Stomach (tissue), 9 donors: ENCODE results near the gene FSIP1. TPM values are rescaled to one million over a fixed set of nuclear protein-coding genes. Genes with fewer than 3 reads are reported as not detected.

Experiments
- DNase-seq, 2 donors: peaks; one replicate each; pipeline versions ENCODE4 v3.0.0 to v3.0.0-alpha.2; 2013 to 2019
- H3K27ac ChIP-seq, 5 donors: fragments of 200-600 bp in 4 of 5; sonication (generic) in 4 of 5; one replicate each; pipeline ENCODE4 v1.5.1; 2013 to 2019; ENCODE audit warnings: mild to moderate bottlenecking in 1 of 5, moderate library complexity in 1 of 5
- H3K27me3 ChIP-seq, 3 donors: fragments of 200-600 bp; sonication (generic); one replicate each; pipeline ENCODE4 v1.5.1; 2017 to 2019; ENCODE audit warnings: mixed run types in 1 of 3
- H3K36me3 ChIP-seq, 4 donors: fragments of 200-600 bp; sonication (generic); 1 replicate in 3 of 4; 2 replicates in 1 of 4; pipeline ENCODE4 v1.5.1; 2016 to 2019
- H3K4me1 ChIP-seq, 4 donors: fragments of 200-600 bp; sonication (generic); one replicate each; pipeline ENCODE4 v1.5.1; 2016 to 2019
- H3K4me3 ChIP-seq, 4 donors: fragments of 200-600 bp; sonication (generic) in 3 of 4; one replicate each; pipeline ENCODE4 v1.5.1; 2016 to 2019; ENCODE audit warnings: mild to moderate bottlenecking in 1 of 4
- H3K9me3 ChIP-seq, 4 donors: fragments of 200-600 bp; sonication (generic); one replicate each; pipeline ENCODE4 v1.5.1; 2016 to 2019
- EP300 ChIP-seq: sonication (generic); formaldehyde crosslinking; IDR thresholded peaks from one replicate; pipeline ENCODE4 v1.6.1; 2017; ENCODE audit warnings: antibody characterized with exemption
- POLR2A ChIP-seq, 4 donors: fragments of 450-650 bp; IDR thresholded peaks; one replicate each; pipeline ENCODE4 v1.6.1; 2016; ENCODE audit warnings: antibody characterized with exemption in 4 of 4, control low read depth in 2 of 4, mild to moderate bottlenecking in 1 of 4, moderate library complexity in 1 of 4
- POLR2AphosphoS5 ChIP-seq, 3 donors: sonication (generic); formaldehyde crosslinking; IDR thresholded peaks; one replicate each; pipeline ENCODE4 v1.6.1; 2016; ENCODE audit warnings: antibody characterized with exemption in 3 of 3
- WGBS, 5 donors: extraction: QIAGEN DNeasy Blood & Tissue Kit in 3 of 5; methylation state at CpG; one replicate each; pipeline versions ENCODE4 v1.1.5 to v1.1.7; 2013 to 2018; 5-methylcytosine and 5-hydroxymethylcytosine counted together
- intact Hi-C: fragments of 100-400 bp; cut with DNase I; formaldehyde crosslinking; loops from one replicate; pipeline ENCODE4 v1.15.1; 2023; ENCODE audit warnings: low total_unique reads
- polyA plus RNA-seq, 3 donors: library from polyadenylated mRNA; stranded (reverse); fragments of 200-250 nt; gene quantifications; one replicate each; pipeline ENCODE4 v1.2.3, GENCODE V29; 2013
- total RNA-seq, 5 donors: library from RNA; depleted of rRNA; stranded (reverse); fragments of >200 nt; gene quantifications; one replicate each; pipeline versions ENCODE4 v1.1.0 to v1.2.3, GENCODE V29; 2014 to 2016
- TF ChIP-seq, protein P1 (sequence below), 7 experiments: fragments of 450-650 bp in 4 of 7; fragments of 200-600 bp in 3 of 7; sonication (generic) in 3 of 7; IDR thresholded peaks; one replicate each; pipeline ENCODE4 v1.5.1; 2016 to 2019; ENCODE audit warnings: antibody characterized with exemption in 7 of 7, control low read depth in 2 of 7, mild to moderate bottlenecking in 1 of 7
- donor health status: healthy with polysubstance abuse.
- donor health status: Bipolar disorder and iron deficiency.
- donor health status: healthy.

FSIP1 gene
- total and polyA plus RNA-seq, 8 donors = 0.08 to 141 (median 0.66) TPM

DNA sequence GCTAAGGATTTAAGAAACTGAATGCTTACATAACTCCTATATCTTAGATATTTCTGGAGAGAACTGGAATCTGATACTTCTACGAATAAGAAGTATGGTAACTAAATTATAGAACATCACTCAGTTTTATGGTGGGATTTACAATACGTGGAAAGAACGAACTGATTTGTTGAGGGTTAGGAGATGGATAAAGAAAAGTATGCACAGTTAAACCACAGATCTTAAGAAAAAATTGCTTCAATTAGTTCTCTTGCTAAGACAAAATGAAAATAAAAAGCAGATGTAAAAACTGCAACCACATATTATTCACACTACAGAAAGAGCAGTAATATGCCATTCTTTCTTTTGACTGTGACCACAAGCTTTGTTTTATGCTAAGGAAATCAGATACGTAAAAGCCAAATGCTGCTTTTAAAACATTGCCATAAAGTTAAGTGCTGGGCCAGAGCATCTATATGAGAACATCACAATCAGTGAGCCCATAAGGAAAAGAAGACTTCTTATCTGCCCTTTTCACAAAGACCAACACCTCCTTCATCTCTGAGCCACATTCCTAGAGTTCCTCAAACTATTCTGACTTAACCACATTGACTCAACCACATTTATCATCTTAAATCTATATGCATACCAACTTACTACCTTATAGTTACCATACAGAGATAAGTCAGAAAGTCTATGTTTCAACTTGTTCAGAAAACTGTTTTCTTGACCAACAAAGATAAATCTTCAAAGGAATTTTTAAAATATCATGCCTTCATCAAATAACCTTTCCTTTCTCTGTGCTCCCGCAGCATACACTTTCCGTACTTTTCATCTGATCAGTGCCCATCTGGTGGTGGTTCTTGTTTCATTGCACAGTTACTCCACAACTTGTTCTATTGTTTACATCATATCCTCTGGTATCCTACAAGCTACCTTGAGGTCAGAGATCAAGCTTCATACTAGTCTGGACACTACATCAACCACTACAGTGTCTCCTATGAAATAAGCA, 61.7 kb downstream of the FSIP1 start:
- no peaks in the 10 kb centered on the region for H3K4me1 ChIP-seq
- H3K4me3 ChIP-seq = no peak overlapping the region
- H3K27me3 ChIP-seq = no peaks in the 10 kb centered on the region
- TF ChIP-seq POLR2AphosphoS5 (IDR thresholded peaks at IDR 0.05) (no peak), POLR2A (IDR thresholded peaks at IDR 0.05) (no peak), EP300 (no peak)
- TF ChIP-seq, protein P1, sequence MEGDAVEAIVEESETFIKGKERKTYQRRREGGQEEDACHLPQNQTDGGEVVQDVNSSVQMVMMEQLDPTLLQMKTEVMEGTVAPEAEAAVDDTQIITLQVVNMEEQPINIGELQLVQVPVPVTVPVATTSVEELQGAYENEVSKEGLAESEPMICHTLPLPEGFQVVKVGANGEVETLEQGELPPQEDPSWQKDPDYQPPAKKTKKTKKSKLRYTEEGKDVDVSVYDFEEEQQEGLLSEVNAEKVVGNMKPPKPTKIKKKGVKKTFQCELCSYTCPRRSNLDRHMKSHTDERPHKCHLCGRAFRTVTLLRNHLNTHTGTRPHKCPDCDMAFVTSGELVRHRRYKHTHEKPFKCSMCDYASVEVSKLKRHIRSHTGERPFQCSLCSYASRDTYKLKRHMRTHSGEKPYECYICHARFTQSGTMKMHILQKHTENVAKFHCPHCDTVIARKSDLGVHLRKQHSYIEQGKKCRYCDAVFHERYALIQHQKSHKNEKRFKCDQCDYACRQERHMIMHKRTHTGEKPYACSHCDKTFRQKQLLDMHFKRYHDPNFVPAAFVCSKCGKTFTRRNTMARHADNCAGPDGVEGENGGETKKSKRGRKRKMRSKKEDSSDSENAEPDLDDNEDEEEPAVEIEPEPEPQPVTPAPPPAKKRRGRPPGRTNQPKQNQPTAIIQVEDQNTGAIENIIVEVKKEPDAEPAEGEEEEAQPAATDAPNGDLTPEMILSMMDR (IDR thresholded peaks at IDR 0.05) = no peak
- DNase-seq = no peak
- intact Hi-C loops = no loop called here
- H3K9me3 ChIP-seq = no peaks in the 10 kb centered on the region
- H3K27ac ChIP-seq = no peak overlapping the region
- 73 to 79% (median 77%) methylated on average over 6 of the region's 6 CpGs for WGBS, 5 donors
- H3K36me3 ChIP-seq = no peaks in the 10 kb centered on the region

DNA sequence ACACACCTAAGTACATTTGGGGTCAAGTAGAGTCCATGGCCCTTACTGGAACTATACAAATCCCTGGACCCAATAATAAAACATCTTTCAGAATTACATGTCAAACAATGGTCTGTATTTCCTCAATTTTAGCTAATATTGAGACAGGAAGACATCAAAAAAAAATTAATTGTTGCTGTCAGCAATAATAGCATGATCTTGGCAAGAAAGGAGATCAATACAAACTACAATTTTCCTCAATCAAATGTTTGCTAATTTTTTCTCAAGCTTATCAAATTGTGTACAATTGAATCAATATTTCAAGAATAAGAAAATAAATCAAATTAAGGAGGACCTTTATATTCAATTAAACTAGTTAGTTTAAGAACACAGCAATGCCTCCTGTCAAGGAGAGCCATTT, 62.6 kb downstream of the FSIP1 start:
- Histone ChIP-seq H3K27ac (no peak overlapping the region), H3K4me1 (no peaks in the 10 kb centered on the region), H3K27me3 (no peaks in the 10 kb centered on the region), H3K36me3 (no peaks in the 10 kb centered on the region), H3K9me3 (no peaks in the 10 kb centered on the region), H3K4me3 (no peak overlapping the region)
- intact Hi-C loops = no loop called here
- no peak for TF ChIP-seq POLR2A (IDR thresholded peaks at IDR 0.05)
- no peak for TF ChIP-seq POLR2AphosphoS5 (IDR thresholded peaks at IDR 0.05)
- TF ChIP-seq EP300 = no peak
- TF ChIP-seq, protein P1 (IDR thresholded peaks at IDR 0.05) = no peak
- DNase-seq = no peak

DNA sequence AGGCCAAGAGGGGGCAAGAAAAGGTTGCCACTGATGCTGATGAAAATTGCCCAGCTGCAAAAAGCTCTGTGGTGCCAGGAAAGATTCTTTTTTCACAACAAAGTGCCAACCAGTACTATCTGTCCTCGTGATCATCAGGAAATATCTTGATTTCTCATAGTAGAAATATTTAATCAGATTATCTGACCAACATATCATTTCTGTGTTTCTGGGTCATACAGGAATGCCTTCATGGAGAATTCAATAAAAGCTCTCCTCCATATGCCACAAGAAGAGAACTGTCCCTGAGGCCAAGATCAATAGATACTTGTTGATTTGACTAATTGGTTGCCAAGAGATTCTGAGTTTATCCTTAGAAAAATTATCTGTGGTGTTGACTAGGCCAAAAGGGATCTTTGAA, 63.5 kb downstream of the FSIP1 start:
- intact Hi-C loops = no loop called here
- H3K9me3 ChIP-seq = no peaks in the 10 kb centered on the region
- H3K27ac ChIP-seq = no peak overlapping the region
- 72 to 90% (median 79%) methylated on average over 1 of the region's 1 CpG for WGBS, 5 donors
- H3K4me1 ChIP-seq = no peaks in the 10 kb centered on the region
- H3K36me3 ChIP-seq = no peaks in the 10 kb centered on the region
- no peak overlapping the region for H3K4me3 ChIP-seq
- no peak for DNase-seq
- H3K27me3 ChIP-seq = no peaks in the 10 kb centered on the region
- no peak for TF ChIP-seq POLR2A (IDR thresholded peaks at IDR 0.05)
- no peak for TF ChIP-seq EP300
- TF ChIP-seq, protein P1 (IDR thresholded peaks at IDR 0.05) = no peak
- TF ChIP-seq POLR2AphosphoS5 (IDR thresholded peaks at IDR 0.05) = no peak

DNA sequence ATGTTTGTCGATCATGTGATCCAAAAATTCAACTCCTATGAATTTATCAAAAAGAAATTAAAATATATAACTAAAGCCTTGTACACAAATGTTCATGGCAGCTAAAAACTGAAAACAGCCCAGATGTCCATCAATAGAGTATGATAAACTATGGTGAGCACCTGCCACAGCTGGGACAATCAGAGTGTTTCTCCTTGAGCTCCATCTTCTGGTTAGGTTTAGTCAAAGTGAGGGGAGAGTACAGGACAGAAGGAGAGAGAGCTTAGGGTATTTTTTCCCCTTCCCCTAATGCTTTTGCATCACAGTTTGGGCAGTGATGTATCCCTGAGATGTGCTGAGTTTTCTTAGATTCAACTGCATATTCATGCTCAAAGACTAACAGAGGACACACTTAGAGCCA, 65.5 kb downstream of the FSIP1 start:
- TF ChIP-seq EP300 = no peak
- TF ChIP-seq, protein P1 (IDR thresholded peaks at IDR 0.05) = no peak
- Histone ChIP-seq H3K4me1 (no peaks in the 10 kb centered on the region), H3K27me3 (no peaks in the 10 kb centered on the region), H3K36me3 (no peaks in the 10 kb centered on the region), H3K9me3 (no peaks in the 10 kb centered on the region), H3K27ac (no peak overlapping the region), H3K4me3 (no peak overlapping the region)
- DNase-seq = no peak
- intact Hi-C loops = no loop called here
- WGBS, 5 donors = 96 to 100% (median 97%) methylated on average over 1 of the region's 1 CpG
